Skeletal muscle tissue (tissue), 4 donors: ENCODE measurements around the gene TOR1B. TPM values are rescaled to one million over a fixed set of nuclear protein-coding genes. Genes with fewer than 3 reads are reported as not detected.
"Not testable (repeated sequence)": the region's sequence is repeated elsewhere in the genome, so short reads cannot be mapped to it uniquely, and the experiment has no call there.

ENCODE experiments used
- H3K27ac ChIP-seq: one replicate; pipeline ENCODE4 v1.7.0; 2013; ENCODE audit warnings: mild to moderate bottlenecking, low read depth, low read length, inconsistent platforms
- H3K27me3 ChIP-seq, 3 donors: one replicate each; pipeline ENCODE4 v1.7.0; 2013; ENCODE audit warnings: low read length in 3 of 3; ENCODE audit not compliant: control insufficient read depth in 3 of 3, insufficient read depth in 3 of 3
- H3K36me3 ChIP-seq, 3 donors: one replicate each; pipeline ENCODE4 v1.7.0; 2013; ENCODE audit warnings: low read length in 3 of 3; ENCODE audit not compliant: control insufficient read depth in 3 of 3, insufficient read depth in 3 of 3
- H3K4me1 ChIP-seq, 3 donors: one replicate each; pipeline ENCODE4 v1.7.0; 2013; ENCODE audit warnings: low read length in 3 of 3, mild to moderate bottlenecking in 3 of 3; ENCODE audit not compliant: control insufficient read depth in 3 of 3, insufficient read depth in 3 of 3
- H3K4me3 ChIP-seq, 3 donors: one replicate each; pipeline ENCODE4 v1.7.0; 2013; ENCODE audit warnings: low read length in 3 of 3
- H3K9ac ChIP-seq, 3 donors: one replicate each; pipeline ENCODE4 v1.7.0; 2013; ENCODE audit warnings: low read length in 3 of 3, mild to moderate bottlenecking in 3 of 3, moderate library complexity in 2 of 3, low read depth in 1 of 3
- H3K9me3 ChIP-seq, 3 donors: one replicate each; pipeline ENCODE4 v1.7.0; 2013; ENCODE audit warnings: low read length in 3 of 3; ENCODE audit not compliant: control insufficient read depth in 3 of 3
- total RNA-seq: library from RNA; depleted of rRNA; stranded (reverse); fragments of >200 nt; gene quantifications from one replicate; pipeline ENCODE4 v1.2.3, GENCODE V29; 2014
- donor health status: Osteomylitis.

TOR1B gene
- total RNA-seq, 1 donor from 2014 or later: 15.7 TPM

- not testable (repeated sequence) for H3K4me3 ChIP-seq, H3K27ac ChIP-seq, H3K9me3 ChIP-seq, H3K36me3 ChIP-seq, H3K9ac ChIP-seq
- Histone ChIP-seq H3K27me3 (peaks cover 0 to 15% (median 5%) of the 10 kb centered on the region in 3 donors), H3K4me1 (peaks cover 7 to 11% (median 10%) of the 10 kb centered on the region in 3 donors)
Observed at GRCh38 chr9:129776096-129776495, 26.9 kb upstream of the TOR1B start.

- H3K4me1 ChIP-seq: peaks cover 7 to 11% (median 10%) of the 10 kb centered on the region in 3 donors
- no peaks in the 10 kb centered on the region for H3K9me3 ChIP-seq
- H3K36me3 ChIP-seq: no peaks in the 10 kb centered on the region
- peak overlapping the region in 1 of 3 donors; percentile 48 for H3K4me3 ChIP-seq
- peak overlapping the region; percentile 32 for H3K27ac ChIP-seq
- H3K27me3 ChIP-seq: peaks cover 0 to 15% (median 5%) of the 10 kb centered on the region in 3 donors
- H3K9ac ChIP-seq: peak overlapping the region in 2 of 3 donors; percentile 16 to 33
Observed at GRCh38 chr9:129776566-129776937, 26.4 kb upstream of the TOR1B start.

GRCh38 chr9:129776938-129777768 is 25.8 kb upstream of the TOR1B start:
- Histone ChIP-seq H3K9me3 (no peaks in the 10 kb centered on the region), H3K4me1 (peaks cover 7 to 11% (median 10%) of the 10 kb centered on the region in 3 donors), H3K9ac (peak overlapping the region in 2 of 3 donors; percentile 33 to 64), H3K4me3 (peak overlapping the region in 2 of 3 donors; percentile 35 to 48), H3K27me3 (peaks cover 0 to 15% (median 5%) of the 10 kb centered on the region in 3 donors), H3K27ac (peak overlapping the region; percentile 32), H3K36me3 (no peaks in the 10 kb centered on the region)

- H3K9ac ChIP-seq: peak overlapping the region in 1 of 3 donors; percentile 45
- H3K27me3 ChIP-seq: peaks cover 0 to 15% (median 5%) of the 10 kb centered on the region in 3 donors
- H3K9me3 ChIP-seq: no peaks in the 10 kb centered on the region
- H3K4me1 ChIP-seq: peaks cover 7 to 11% (median 10%) of the 10 kb centered on the region in 3 donors
- no peak overlapping the region for H3K4me3 ChIP-seq
- no peaks in the 10 kb centered on the region for H3K36me3 ChIP-seq
- peak overlapping the region; percentile 32 for H3K27ac ChIP-seq
Observed at GRCh38 chr9:129777769-129778130, 25.2 kb upstream of the TOR1B start.

GRCh38 chr9:129778469-129778868 is 24.5 kb upstream of the TOR1B start:
- Histone ChIP-seq H3K36me3 (no peaks in the 10 kb centered on the region), H3K9ac (no peak overlapping the region), H3K4me3 (no peak overlapping the region), H3K27ac (no peak overlapping the region), H3K9me3 (no peaks in the 10 kb centered on the region), H3K4me1 (peaks cover 7 to 11% (median 10%) of the 10 kb centered on the region in 3 donors), H3K27me3 (peaks cover 0 to 15% (median 5%) of the 10 kb centered on the region in 3 donors)

- H3K4me3 ChIP-seq: no peak overlapping the region
- no peaks in the 10 kb centered on the region for H3K9me3 ChIP-seq
- peaks cover 7 to 11% (median 10%) of the 10 kb centered on the region in 3 donors for H3K4me1 ChIP-seq
- peaks cover 0 to 13% (median 5%) of the 10 kb centered on the region in 3 donors for H3K27me3 ChIP-seq
- H3K27ac ChIP-seq: no peak overlapping the region
- no peak overlapping the region for H3K9ac ChIP-seq
- H3K36me3 ChIP-seq: no peaks in the 10 kb centered on the region
Observed at GRCh38 chr9:129779560-129780190, 23.3 kb upstream of the TOR1B start.

- no peak overlapping the region for H3K4me3 ChIP-seq
- no peaks in the 10 kb centered on the region for H3K36me3 ChIP-seq
- no peak overlapping the region for H3K9ac ChIP-seq
- H3K4me1 ChIP-seq: peaks cover 7 to 11% (median 10%) of the 10 kb centered on the region in 3 donors
- H3K27ac ChIP-seq: no peak overlapping the region
- H3K27me3 ChIP-seq: peaks cover 0 to 8% (median 5%) of the 10 kb centered on the region in 3 donors
- H3K9me3 ChIP-seq: no peaks in the 10 kb centered on the region
Observed at GRCh38 chr9:129781131-129781530, 21.9 kb upstream of the TOR1B start.

GRCh38 chr9:129781981-129782380 is 21.0 kb upstream of the TOR1B start:
- Histone ChIP-seq H3K9me3 (no peaks in the 10 kb centered on the region), H3K4me3 (no peak overlapping the region), H3K9ac (no peak overlapping the region), H3K4me1 (peaks cover under 1 to 7% (median 6%) of the 10 kb centered on the region in 3 donors), H3K27ac (no peak overlapping the region), H3K36me3 (no peaks in the 10 kb centered on the region), H3K27me3 (peaks cover 0 to 6% (median 6%) of the 10 kb centered on the region in 3 donors)

- H3K4me1 ChIP-seq: no peaks in the 10 kb centered on the region
- H3K27ac ChIP-seq: no peak overlapping the region
- no peak overlapping the region for H3K9ac ChIP-seq
- H3K9me3 ChIP-seq: no peaks in the 10 kb centered on the region
- no peaks in the 10 kb centered on the region for H3K36me3 ChIP-seq
- H3K27me3 ChIP-seq: peaks cover 0 to 14% (median 12%) of the 10 kb centered on the region in 3 donors
- H3K4me3 ChIP-seq: no peak overlapping the region
Observed at GRCh38 chr9:129783516-129784361, 19.2 kb upstream of the TOR1B start.
